NCI-H774 (cell line): ENCODE data around the gene CTSW.

Source experiments
- DNase-seq: peaks from one replicate; lab custom pipeline; 2025; lab: John Stamatoyannopoulos, UW

The CTSW gene

DNA sequence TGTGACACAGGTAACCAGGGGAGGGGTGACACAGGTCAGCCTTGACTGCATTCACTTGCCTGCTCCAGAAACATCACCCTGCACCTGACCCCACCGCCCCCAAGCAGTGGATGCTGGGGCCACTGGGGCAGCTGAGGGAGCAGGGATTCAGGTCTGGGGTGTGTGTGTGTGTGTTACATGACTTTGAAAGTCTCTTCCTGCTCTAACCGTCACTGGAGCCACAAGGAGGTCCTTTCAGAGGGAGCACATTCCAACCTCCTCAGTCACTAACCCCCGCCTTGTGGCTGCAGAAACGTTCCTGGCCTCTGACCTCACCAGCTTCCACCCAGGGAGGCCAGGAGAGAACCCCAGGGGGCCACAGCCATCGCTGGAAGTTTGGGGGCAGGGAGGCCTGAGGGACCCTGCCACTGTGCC, 23.4 kb downstream of the CTSW start:
- no peak for DNase-seq

DNA sequence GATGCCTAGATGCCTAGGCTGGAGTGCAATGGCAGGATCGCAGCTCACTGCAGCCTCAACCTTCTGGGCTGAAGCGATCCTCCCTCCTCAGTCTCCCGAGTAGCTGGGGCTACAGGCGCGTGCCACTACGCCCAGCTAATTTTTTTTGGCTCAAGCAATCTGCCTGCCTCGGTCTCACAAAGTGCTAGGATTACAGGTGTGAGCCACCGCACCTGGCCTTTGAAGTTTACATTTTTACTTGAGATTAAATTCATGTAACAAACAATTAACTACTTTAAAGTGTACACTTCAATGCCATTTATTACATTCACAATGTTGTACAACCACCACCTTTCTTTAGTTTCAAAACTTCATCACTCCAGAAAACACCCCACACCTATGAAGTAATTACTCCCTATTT, 24.1 kb downstream of the CTSW start:
- DNase-seq, result no peak

DNA sequence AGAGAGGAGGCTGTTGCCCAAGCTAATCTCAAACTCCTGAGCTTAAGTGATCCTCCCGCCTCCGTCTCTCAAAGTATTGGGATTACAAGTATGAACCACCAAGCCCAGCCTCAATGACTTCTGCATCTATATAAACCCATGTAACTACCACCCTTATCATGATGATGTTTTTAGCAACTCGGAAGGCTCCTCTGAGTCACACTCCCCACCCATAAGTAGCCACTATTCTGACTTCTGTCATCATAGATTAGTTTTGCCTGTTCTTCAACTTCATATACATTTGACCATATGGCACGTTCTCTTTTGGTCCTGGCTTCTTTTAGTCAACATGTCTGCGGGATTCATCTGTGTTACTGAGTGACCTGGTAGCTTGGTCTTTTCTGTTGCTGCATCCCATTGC, 27.0 kb downstream of the CTSW start:
- no peak for DNase-seq

DNA sequence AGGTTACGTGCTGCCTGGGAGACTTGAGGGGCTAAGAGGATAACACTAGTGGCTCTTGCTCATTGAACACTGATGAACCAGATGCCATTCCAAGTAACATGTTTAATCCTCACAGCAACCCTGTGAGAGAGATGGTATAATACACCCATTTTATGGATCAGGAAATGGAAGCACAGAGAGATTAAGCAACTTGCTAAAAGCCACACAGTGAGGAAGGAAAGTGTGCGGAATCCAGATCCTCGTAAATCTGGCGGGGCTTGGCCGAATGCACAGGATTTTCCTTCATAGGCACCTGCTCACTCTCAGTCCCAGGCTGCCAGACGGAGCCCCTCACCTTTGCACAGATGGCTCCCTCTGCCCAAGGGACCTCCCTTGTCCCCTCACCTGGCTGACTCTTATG, 28.2 kb downstream of the CTSW start:
- no peak for DNase-seq

DNA sequence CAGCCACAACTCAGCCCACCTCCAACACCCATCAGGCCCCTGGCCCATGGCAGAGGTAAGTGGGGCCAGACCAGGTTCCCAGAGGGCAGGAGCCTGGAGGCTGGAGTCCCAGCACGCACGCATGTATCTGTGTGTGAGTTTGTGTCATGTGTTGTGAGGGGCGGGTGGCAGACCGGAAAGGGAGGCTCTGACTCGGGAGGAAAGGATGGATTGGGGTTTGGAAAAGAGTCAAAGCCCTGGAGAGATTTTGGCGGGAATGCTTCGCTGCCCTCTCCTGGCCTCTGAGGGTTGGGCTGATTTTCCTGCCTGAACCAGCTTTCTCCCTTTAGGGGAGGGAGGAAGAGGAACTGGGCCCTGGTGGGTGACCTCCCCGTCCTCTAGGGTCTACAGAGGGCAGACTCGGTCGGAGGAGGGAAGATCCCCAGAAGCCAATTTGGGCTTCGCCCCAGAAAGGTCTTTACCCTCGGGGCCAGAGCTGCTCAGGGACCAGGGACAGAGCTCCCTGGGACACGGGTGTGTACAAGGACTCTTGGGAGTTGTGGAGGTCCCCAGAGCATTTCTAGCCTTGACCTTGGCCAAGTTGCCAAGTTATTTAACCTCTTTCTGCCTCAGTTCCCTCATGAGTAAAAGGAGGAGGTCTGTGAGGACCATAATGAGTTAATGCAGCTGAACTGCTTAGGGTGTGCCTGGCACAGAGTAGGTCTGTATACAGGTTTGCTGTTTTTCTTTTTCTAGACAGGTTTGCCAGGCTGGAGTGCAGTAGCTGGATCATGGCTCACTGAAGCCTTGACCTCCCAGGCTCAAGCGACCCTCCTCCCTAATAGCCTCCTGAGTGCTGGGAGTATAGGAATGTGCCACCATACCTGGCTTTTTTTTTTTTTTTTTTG, 32.3 kb downstream of the CTSW start:
- DNase-seq, result peak; percentile 35

DNA sequence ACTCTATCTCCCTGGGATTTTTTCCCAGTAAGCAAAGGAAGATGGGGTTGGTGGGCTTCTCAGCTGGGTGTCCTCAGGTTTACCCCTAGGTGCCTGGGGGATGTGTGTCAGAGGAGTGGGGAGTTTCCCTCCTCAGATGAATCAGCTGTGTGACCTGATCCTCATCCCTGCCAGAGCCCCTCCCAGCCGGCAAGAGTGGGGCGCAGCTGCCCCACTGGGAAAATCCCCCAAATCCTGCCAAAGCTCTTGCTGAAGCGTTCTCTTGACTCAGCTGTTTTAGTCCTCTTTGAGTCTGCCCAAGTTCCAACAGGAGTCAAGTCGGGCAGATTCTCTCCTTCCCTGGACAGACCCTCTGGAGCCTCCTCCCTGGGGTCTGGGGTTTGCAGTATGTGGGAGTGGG, 33.2 kb downstream of the CTSW start:
- DNase-seq, result no peak

DNA sequence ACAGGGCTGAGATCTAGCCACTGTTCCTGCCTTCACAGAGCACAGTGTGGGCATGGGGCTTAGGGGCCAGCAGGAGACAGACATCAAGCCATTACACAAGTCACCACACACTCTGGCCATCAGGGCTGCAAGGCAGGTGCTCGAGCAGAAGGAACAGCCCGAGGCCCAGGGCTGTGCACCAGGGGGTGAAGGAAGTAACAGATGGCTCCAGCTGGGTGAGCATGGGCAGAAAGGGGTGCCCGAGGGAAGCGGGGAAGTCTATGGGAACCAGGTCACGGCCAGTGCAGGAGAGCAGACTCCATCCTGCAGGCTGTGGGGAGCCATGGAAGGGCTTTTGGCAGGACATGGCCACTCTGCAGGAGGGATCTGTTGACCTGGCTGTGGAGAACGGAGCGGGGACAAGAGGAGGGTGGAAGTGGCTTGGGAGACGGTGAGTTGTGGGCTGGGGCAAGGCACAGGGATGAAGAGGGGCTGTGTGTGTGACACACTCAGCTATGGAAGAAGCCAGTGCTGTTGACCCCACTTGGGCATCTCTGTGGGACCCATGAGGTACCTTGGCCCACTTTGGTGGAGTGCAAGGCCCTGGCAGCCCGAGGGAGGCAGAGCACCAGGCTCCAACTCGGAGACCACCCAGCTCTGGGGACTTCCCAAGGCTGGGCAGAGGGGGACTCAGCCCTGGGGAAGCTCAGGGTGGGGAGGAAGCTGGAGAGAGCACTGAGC, 35.6 kb downstream of the CTSW start:
- DNase-seq, result no peak

DNA sequence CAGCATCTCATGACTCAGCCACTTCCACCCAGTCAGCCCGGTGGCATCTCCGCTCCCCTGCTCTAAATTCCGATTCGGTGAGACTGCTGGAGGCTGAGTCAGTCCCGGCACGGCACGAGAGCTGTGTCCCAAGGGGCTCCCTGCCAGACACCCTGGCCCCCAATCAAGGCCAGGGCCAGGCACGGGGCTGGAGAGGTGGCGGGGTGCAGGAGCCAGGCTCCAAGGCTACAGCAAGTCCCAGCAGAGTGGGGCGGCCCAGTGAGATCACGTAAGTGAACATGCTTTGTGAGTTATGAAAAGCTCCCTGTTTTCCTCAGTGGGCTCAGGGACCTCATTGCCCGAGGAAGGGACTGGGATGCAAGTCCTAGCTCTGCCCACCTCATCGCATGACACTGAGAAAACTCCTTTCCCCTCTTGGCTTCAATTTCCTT, 36.2 kb downstream of the CTSW start:
- DNase-seq, result no peak

DNA sequence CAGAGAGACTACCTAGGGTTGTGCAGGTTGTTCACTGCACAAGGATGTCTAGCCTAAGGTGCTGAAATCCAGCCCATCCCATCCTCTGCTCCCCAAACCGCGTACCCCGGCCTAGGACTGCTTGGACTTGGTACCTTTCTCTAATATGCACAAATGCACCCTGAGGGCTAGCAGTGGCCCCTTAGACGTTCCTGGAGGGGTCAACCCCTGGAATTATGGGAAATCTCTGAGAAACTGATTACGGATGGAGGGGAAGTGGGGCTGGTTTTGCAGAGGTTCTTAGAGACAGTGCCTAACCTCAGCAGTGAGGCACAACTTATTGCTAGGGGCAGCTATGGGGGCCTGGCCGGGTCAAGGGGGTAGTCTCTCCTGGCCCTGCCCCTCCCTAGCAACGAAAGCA, 36.8 kb downstream of the CTSW start:
- no peak for DNase-seq

DNA sequence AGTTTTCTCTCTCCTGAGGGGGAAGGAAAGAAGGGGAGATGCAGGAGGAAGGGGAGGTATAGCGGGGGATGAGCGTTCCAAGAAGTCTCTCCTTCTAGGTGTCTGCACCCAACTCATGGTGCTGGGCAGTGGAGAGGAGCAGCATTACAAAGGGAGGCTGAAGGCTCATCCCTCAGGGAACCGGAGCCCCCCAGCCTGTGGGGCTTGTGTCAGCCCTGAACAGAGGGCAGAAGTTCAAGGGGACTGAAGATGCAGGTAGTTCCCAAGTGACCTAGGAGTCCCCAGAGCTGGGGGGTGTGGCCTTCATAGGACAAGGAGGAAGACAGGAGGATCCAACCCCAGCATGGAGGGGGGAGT, 37.4 kb downstream of the CTSW start:
- DNase-seq, result no peak

DNA sequence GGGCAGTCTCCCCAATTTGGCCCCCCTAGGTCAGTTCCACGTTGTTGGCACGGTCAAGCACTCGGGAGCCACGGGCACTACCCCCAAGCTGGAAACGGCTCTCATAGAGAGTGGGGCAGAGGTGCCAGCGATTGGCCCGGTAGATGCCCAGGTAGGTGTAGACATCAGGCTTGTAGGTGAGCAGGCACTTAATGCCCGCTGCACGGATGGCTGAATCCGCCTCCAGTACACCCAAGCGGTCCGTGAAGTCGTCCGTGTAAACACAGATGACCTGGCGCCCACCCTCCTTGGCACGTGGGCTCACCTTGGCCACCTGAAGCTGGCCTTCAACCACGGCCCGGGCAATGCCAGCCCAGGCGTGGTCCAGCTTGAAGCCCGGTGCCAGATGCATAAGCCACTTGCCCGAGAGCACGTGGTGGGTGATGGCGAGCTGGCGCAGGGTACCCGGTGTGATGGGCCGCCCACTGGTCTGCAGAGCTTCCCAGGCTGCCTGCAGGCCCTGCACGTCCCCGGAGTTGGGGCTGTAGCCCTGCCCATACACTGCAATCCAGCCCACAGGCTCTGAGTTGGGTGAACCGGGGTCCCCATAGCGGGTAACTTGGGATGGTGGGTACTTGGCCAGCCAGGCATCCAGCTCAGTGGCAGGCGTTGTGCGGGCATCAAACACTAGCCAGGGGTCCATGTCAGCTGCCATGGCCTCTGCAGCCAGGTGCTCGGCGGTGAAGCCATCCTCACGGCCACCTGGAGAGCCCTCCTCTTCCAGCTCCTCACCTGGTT, 38.0 kb downstream of the CTSW start:
- no peak for DNase-seq

DNA sequence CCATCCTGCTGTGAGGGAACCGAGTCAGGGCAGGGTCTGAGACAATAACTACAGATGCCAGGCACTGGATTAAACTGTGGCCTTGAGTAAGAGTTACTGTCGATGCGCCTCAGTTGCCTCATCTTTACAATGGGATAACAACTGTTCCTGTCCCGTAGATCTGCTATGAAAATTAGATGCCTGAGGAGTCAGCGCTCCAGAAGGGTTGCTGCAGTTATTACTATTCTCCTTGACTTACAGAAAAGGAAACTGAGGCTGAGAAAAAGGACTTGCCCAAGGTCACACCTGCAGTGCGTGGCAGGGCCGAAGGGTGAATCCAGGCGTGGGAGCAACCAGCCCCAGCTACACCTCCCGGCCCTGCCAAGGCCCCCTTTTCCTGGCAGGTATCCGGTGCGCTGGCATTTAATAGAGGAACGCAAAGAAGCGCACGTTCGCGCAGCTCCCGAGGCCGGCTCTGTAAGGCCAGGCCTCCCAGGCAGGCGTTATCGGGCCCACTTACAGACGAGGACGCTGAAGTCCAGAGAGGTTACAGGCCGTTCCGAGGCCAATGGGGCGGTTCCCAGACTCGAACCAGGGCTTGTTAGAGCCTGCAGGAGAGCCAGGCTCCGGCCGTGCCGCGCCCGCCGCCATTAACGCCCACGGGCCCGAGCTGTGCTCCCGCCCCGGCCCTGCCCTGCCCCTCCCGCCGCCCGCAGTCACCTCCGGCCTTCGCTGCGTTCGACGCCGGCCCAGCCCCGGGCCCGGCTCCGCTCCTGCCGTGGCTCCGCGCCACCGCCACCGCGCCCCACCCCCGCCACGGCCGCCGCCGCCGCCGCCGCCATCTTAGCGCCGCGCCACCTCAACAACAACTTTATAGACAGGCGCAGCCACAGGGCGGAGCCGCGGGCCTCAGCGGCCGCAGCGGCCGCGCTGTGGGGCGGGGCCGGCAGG, 38.8 kb downstream of the CTSW start, which contains the start of gene C11orf68:
Gene C11orf68, minus strand, starts transcription at position 852 of the 930 bp plus-strand sequence. Its CDS starts 31 bp downstream, at position 821.
- DNase-seq, result peak; percentile 38

DNA sequence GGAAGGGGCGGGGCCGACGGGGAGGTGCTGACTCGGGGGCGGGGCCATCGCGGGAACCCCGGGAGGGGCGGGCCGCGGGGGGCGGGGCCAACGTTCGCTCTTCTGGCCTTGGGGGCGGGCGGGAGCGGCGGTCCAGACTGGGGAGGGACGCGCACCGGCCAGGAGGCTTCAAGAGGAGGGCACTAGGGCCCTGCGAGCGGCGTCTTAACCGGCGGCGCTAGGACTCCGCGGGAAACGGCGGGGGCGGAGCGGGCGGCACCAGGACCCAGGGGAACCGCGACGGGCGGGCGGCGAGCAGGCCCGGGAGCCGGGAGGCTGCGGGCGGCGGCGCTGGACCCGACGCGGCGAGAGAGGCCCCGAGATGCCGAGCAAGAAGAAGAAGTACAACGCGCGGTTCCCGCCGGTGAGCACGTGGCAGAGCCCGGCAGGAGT, 39.5 kb downstream of the CTSW start, which contains the start of gene DRAP1:
Gene DRAP1, plus strand, starts transcription at position 286 of the 432 bp plus-strand sequence. Its CDS starts 76 bp downstream, at position 362.
- peak; percentile 98 for DNase-seq

DNA sequence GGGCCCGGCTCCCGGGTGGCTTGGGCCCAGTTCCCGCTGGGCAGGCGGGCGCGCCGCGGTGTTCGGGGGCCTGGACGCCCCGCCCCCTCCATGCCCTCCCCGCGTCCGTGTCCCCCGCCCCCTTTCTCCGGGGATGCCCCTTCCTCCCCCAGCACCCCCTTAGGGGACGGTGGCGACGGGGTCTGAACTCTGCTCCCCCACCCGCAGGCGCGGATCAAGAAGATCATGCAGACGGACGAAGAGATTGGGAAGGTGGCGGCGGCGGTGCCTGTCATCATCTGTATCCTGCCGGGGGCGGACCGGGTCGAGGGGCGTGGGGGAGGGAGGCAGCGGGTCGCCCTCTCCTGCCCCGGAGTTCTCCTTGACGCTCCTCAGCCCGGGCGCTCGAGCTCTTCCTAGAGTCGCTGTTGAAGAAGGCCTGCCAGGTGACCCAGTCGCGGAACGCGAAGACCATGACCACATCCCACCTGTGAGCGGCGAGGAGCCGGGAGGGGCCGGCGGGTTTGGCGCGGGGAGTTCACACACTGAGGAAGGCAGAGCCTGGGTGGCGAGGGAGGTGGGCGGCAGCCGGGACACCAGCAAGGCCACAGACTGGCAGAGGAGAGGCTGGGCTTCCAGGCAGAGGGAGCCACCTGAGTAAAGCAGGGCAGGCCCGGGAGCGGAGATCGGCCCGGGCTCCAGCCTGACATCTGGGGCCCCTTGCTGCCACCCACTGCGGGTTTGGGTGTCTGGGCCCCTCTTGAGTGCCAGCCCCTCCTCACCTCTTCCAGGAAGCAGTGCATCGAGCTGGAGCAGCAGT, 40.1 kb downstream of the CTSW start:
- DNase-seq, result peak; percentile 12

DNA sequence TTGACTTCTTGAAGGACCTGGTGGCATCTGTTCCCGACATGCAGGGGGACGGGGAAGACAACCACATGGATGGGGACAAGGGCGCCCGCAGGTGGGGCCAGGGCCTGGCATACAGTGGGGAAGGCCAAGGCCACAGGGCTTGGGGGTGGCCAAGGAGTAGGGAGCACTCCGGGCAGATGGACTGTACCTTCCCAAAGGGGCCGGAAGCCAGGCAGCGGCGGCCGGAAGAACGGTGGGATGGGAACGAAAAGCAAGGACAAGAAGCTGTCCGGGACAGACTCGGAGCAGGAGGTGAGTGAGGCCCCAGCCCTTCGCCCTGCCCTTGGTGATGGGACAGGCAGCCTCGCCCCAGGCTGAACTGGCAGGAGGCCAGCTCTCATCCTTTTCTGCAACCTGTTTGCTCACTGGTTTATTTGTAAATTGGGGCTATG, 40.8 kb downstream of the CTSW start:
- DNase-seq, result no peak

DNA sequence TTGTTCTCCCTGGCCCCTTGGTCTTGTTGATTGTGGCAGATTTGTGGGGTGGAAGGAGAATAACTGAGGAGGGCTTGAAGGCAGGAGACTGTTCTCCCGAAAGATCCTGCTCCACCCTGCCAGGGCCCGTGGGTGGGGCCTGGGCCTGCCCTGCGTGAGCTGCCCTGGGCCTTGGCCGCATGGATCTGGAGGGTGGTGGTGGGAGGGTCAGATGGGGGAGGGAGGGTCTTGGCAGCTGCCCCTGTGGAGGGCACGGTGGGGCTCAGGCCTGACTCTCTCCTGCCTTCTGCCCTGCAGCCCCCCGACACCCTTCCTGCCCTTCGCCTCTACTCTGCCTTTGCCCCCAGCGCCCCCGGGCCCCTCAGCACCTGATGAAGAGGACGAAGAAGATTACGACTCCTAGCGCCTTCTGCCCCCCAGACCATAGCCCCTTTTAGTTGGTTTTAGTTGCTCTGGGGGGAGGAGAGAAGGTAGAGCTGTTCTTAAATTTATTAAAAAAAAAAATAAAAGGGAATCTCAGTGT, 41.5 kb downstream of the CTSW start:
- no peak for DNase-seq

DNA sequence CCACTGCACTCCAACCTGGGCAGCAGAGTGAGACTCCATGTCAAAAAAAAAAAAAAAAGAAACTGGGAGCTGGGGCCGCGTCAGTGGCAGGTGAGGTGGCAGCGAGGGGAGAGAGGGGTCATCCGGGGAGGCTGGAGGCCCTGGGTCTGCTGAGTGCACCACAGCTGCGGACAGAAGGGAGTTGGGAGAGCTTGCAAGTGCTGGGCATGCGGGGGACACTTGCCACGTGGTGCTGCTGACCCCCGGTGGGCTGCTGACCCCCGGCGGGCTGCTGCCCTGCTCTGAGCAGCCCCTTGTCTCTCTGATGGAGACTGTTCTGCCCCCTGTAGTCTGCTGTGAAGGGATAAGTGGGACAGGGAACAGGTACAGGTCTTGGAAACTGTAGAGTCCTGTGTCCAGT, 42.2 kb downstream of the CTSW start:
- DNase-seq, result no peak

DNA sequence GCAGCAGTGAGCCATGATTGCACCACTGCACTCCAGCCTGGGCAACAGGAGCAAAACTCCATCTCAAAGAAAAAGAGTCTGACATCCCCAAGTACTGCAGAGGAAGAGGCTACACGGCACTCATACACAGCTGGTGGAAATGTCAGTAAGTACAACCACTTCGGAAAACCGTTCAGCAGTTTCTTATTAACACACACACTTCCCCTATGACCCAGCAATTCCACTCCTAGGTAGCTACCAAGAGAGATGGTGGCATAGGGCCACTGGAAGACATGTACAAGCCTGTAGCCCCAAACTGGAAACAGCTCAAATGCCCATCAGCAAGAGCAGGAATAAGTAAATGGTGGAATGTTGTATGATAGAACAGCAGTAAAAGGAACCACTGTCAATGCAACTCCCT, 42.9 kb downstream of the CTSW start:
- DNase-seq, result no peak

DNA sequence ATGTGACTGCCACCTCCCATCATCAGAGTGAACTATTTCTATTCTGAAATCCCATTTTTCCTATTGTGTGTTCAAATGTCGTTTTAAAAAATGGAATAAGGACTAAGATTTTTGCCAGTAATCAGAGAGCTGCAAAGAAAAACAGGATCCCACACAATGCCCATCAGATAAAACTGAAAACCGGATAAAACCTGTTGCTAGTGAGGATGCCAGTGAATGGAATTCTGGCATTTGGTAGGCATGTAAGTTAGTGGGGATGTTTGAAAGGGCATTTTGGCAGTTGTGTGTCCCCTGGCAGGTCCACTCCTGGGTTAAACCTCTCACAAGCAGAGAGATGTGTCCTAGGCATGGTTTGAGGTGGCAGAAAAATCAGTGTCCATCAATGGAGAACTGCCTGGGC, 45.8 kb downstream of the CTSW start:
- DNase-seq, result no peak

DNA sequence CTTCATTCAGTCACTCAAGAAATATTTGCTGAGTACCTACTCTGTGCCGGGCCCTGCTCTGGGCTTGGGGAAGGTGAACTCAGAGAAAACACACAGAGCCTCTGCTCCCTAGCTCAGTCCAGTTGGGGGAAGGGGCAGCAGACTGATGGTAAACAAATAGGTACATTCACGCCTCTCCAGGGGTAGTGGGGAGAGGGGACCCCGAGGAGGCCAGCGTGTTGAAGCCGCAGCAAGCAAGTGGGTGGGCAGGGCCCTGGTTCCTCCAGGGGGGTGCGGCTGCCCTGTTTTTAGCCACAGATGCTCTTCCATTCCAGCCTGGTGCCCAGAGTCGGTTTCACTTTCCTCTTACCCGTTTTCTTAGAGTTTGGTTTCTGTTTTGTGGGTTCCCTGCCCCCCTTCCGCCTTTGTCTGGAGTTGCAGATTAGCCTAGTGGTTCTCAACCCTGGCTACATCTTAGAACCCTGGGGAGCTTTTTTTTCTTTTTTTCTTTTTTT, 48.3 kb downstream of the CTSW start:
- DNase-seq, result no peak
